H9 (cell line): ENCODE measurements around the gene OR8B8. TPM values are rescaled to one million over a fixed set of nuclear protein-coding genes. Genes with fewer than 3 reads are reported as not detected.

Source experiments
- DNase-seq: peaks from one replicate; pipeline ENCODE4 v3.0.0-alpha.2; 2017
- H2AFZ ChIP-seq: one replicate; pipeline ENCODE4 v1.6.1; 2013; ENCODE audit warnings: mild to moderate bottlenecking, low read length, control low read depth, moderate library complexity
- H2AK5ac ChIP-seq: 2 replicates; pipeline ENCODE4 v1.6.1; 2013; ENCODE audit warnings: low read length, control low read depth, mixed read lengths; ENCODE audit not compliant: insufficient read length
- H2BK120ac ChIP-seq: one replicate; pipeline ENCODE4 v1.6.1; 2013; ENCODE audit warnings: low read depth, mild to moderate bottlenecking, low read length, control low read depth, inconsistent platforms; ENCODE audit not compliant: poor library complexity, severe bottlenecking
- H2BK12ac ChIP-seq: 2 replicates; pipeline ENCODE4 v1.6.1; 2013; ENCODE audit warnings: low read length, control low read depth, mixed read lengths, low read depth; ENCODE audit not compliant: insufficient read length
- H2BK15ac ChIP-seq: 2 replicates; pipeline ENCODE4 v1.6.1; 2013; ENCODE audit warnings: low read depth, low read length, control low read depth
- H2BK20ac ChIP-seq: one replicate; pipeline ENCODE4 v1.6.1; 2013; ENCODE audit warnings: low read depth, mild to moderate bottlenecking, low read length, control low read depth, inconsistent platforms; ENCODE audit not compliant: poor library complexity, severe bottlenecking
- H2BK5ac ChIP-seq: 2 replicates; pipeline ENCODE4 v1.6.1; 2013; ENCODE audit warnings: low read length, control low read depth, mixed read lengths; ENCODE audit not compliant: insufficient read length
- H3K14ac ChIP-seq: 2 replicates; pipeline ENCODE4 v1.6.1; 2013; ENCODE audit warnings: low read length, control low read depth; ENCODE audit not compliant: insufficient read depth
- H3K18ac ChIP-seq: 2 replicates; pipeline ENCODE4 v1.6.1; 2013; ENCODE audit warnings: low read depth, mild to moderate bottlenecking, mixed read lengths, low read length, control low read depth; ENCODE audit not compliant: insufficient read length
- H3K23ac ChIP-seq: 2 replicates; pipeline ENCODE4 v1.6.1; 2013; ENCODE audit warnings: low read length, control low read depth, mixed read lengths, low read depth; ENCODE audit not compliant: insufficient read length
- H3K23me2 ChIP-seq: 2 replicates; pipeline ENCODE4 v1.6.1; 2013; ENCODE audit warnings: low read depth, mild to moderate bottlenecking, mixed read lengths, low read length, control low read depth; ENCODE audit not compliant: insufficient read length, poor library complexity, severe bottlenecking
- H3K27ac ChIP-seq: 2 replicates; pipeline ENCODE4 v1.5.1; 2013; ENCODE audit warnings: low read length, control low read depth, mixed read lengths, low read depth; ENCODE audit not compliant: insufficient read length
- H3K27me3 ChIP-seq: 2 replicates; pipeline ENCODE4 v1.6.1; 2013; ENCODE audit warnings: low read length, control low read depth, inconsistent platforms; ENCODE audit not compliant: insufficient read depth
- H3K4ac ChIP-seq: 2 replicates; pipeline ENCODE4 v1.6.1; 2013; ENCODE audit warnings: low read depth, mild to moderate bottlenecking, control low read depth, inconsistent platforms, low read length, moderate library complexity
- H3K4me1 ChIP-seq: 2 replicates; pipeline ENCODE4 v1.6.1; 2013; ENCODE audit warnings: low read length, control low read depth, inconsistent platforms; ENCODE audit not compliant: insufficient read depth
- H3K4me2 ChIP-seq: 2 replicates; pipeline ENCODE4 v1.6.1; 2013; ENCODE audit warnings: low read length, control low read depth, mixed read lengths; ENCODE audit not compliant: insufficient read length, insufficient read depth
- H3K56ac ChIP-seq: 2 replicates; pipeline ENCODE4 v1.6.1; 2013; ENCODE audit warnings: low read depth, mild to moderate bottlenecking, mixed read lengths, low read length, control low read depth; ENCODE audit not compliant: insufficient read length
- H3K79me1 ChIP-seq: 2 replicates; pipeline ENCODE4 v1.6.1; 2013; ENCODE audit warnings: low read depth, mild to moderate bottlenecking, moderate library complexity, low read length, control low read depth, inconsistent platforms; ENCODE audit not compliant: insufficient read depth, poor library complexity, severe bottlenecking
- H3K79me2 ChIP-seq: 2 replicates; pipeline ENCODE4 v1.6.1; 2013; ENCODE audit warnings: low read length, control low read depth, inconsistent platforms; ENCODE audit not compliant: insufficient read depth
- H3K9ac ChIP-seq: 2 replicates; pipeline ENCODE4 v1.6.1; 2013; ENCODE audit warnings: low read length, control low read depth, mixed read lengths; ENCODE audit not compliant: insufficient read length; ENCODE audit errors: extremely low read depth
- H3K9me3 ChIP-seq: one replicate; pipeline ENCODE4 v1.6.1; 2013; ENCODE audit warnings: low read depth, low read length, inconsistent platforms; ENCODE audit not compliant: control insufficient read depth
- H3T11ph ChIP-seq: one replicate; pipeline ENCODE4 v1.6.1; 2013; ENCODE audit warnings: mild to moderate bottlenecking, low read length, control low read depth, inconsistent platforms
- H4K20me1 ChIP-seq: one replicate; pipeline ENCODE4 v1.6.1; 2013; ENCODE audit not compliant: control insufficient read depth, insufficient read length, insufficient read depth
- H4K5ac ChIP-seq: 2 replicates; pipeline ENCODE4 v1.6.1; 2013; ENCODE audit warnings: low read depth, mild to moderate bottlenecking, mixed read lengths, low read length, control low read depth; ENCODE audit not compliant: insufficient read length
- H4K8ac ChIP-seq: replicated peaks from 2 replicates; pipeline ENCODE4 v1.6.1; 2013; ENCODE audit warnings: low read length, control low read depth, mixed read lengths, low read depth; ENCODE audit not compliant: insufficient read length
- H4K91ac ChIP-seq: 2 replicates; pipeline ENCODE4 v1.6.1; 2013; ENCODE audit warnings: low read depth, mild to moderate bottlenecking, moderate library complexity, mixed read lengths, low read length, control low read depth; ENCODE audit not compliant: insufficient read length
- H3K27ac Mint-ChIP-seq, 3 experiments: 2 replicates in 2 of 3; 3 replicates in 1 of 3; pipeline ENCODE4 v1.8.0; 2020 to 2021; ENCODE audit warnings: mixed read lengths in 3 of 3, mild to moderate bottlenecking in 1 of 3, moderate library complexity in 1 of 3
- H3K27me3 Mint-ChIP-seq: 2 replicates; pipeline ENCODE4 v1.8.0; 2021; ENCODE audit warnings: low read depth, mild to moderate bottlenecking, moderate library complexity, mixed read lengths
- H3K36me3 Mint-ChIP-seq, 3 experiments: 2 replicates in 2 of 3; 3 replicates in 1 of 3; pipeline ENCODE4 v1.8.0; 2020 to 2021; ENCODE audit warnings: low read depth in 3 of 3, mixed read lengths in 3 of 3; ENCODE audit not compliant: insufficient read depth in 1 of 3
- H3K4me1 Mint-ChIP-seq, 2 experiments: 2 replicates each; pipeline ENCODE4 v1.8.0; 2020; ENCODE audit warnings: mixed read lengths in 2 of 2
- H3K4me3 Mint-ChIP-seq, 2 experiments: 2 replicates in 1 of 2; 3 replicates in 1 of 2; pipeline ENCODE4 v1.8.0; 2020 to 2021; ENCODE audit warnings: mild to moderate bottlenecking in 2 of 2, mixed read lengths in 2 of 2, moderate library complexity in 1 of 2
- H3K9me3 Mint-ChIP-seq, 2 experiments: 2 replicates in 1 of 2; 3 replicates in 1 of 2; pipeline ENCODE4 v1.8.0; 2020; ENCODE audit warnings: mild to moderate bottlenecking in 2 of 2, mixed read lengths in 2 of 2, moderate library complexity in 1 of 2
- WGBS: extraction: QIAGEN DNeasy Blood & Tissue Kit; methylation state at CpG from one replicate; pipeline ENCODE4 v1.1.7; 2013; ENCODE audit warnings: missing lambda C conversion rate, low lambda C conversion rate, mixed read lengths; ENCODE audit not compliant: insufficient read length; ENCODE audit errors: extremely low coverage; 5-methylcytosine and 5-hydroxymethylcytosine counted together
- total RNA-seq: library from RNA; stranded (reverse); gene quantifications from 2 replicates; pipeline ENCODE4 v1.2.1, GENCODE V29; 2021
- TF ChIP-seq, protein P1 (sequence below): fragments of 200-600 bp; sonication (generic); conservative IDR thresholded peaks from 3 replicates; pipeline ENCODE4 v1.8.0; 2021; ENCODE audit warnings: antibody characterized with exemption, mild to moderate bottlenecking

Gene OR8B8
- total RNA-seq, 1 experiment from 2014 or later, result not detected

DNA sequence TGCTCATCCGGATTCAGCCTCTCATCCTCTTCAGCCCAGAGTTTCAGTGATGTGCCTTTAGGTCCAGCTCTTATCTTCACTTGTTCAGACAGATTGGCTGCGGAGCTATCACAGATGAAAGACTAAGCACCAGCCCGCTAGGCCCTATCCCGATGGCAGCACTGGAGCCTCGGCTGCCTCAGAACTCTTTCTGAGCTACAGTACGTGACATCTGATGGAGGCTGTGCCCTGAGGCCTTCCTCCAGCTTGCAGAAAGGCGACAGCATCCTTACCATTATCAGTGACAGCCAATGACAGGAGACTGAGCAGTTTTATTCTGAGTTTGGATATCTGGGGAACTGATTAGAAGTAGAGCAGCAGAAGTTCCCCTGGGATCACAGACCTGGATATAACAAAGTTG, 4.0 kb downstream of the OR8B8 start:
- Histone ChIP-seq H2AFZ (no peak overlapping the region), H2BK15ac (no peak overlapping the region), H3K9me3 (no peaks in the 10 kb centered on the region), H3K27ac (no peak overlapping the region), H3K4ac (no peak overlapping the region), H2BK20ac (no peak overlapping the region), H4K5ac (no peak overlapping the region), H4K20me1 (no peaks in the 10 kb centered on the region), H2BK5ac (no peak overlapping the region), H3K14ac (no peak overlapping the region), H3K4me1 (no peaks in the 10 kb centered on the region), H3K27me3 (no peaks in the 10 kb centered on the region), H4K8ac (no peak overlapping the region), H3K18ac (no peak overlapping the region), H3K23ac (no peak overlapping the region), H2AK5ac (no peak overlapping the region), H4K91ac (no peak overlapping the region), H3K79me1 (no peaks in the 10 kb centered on the region), H2BK12ac (no peak overlapping the region), H3K79me2 (no peaks in the 10 kb centered on the region), H3T11ph (no peak overlapping the region), H3K9ac (no peak overlapping the region), H3K23me2 (no peaks in the 10 kb centered on the region), H3K56ac (no peak overlapping the region), H3K4me2 (no peak overlapping the region), H2BK120ac (no peak overlapping the region)
- no CpG with 5 or more reads among the region's 7 CpGs for WGBS
- peaks cover 3 to 7% of the 10 kb centered on the region in 2 experiments; a peak in 3 of 4 replicates for H3K4me1 Mint-ChIP-seq
- DNase-seq, result no peak
- TF ChIP-seq, protein P1, sequence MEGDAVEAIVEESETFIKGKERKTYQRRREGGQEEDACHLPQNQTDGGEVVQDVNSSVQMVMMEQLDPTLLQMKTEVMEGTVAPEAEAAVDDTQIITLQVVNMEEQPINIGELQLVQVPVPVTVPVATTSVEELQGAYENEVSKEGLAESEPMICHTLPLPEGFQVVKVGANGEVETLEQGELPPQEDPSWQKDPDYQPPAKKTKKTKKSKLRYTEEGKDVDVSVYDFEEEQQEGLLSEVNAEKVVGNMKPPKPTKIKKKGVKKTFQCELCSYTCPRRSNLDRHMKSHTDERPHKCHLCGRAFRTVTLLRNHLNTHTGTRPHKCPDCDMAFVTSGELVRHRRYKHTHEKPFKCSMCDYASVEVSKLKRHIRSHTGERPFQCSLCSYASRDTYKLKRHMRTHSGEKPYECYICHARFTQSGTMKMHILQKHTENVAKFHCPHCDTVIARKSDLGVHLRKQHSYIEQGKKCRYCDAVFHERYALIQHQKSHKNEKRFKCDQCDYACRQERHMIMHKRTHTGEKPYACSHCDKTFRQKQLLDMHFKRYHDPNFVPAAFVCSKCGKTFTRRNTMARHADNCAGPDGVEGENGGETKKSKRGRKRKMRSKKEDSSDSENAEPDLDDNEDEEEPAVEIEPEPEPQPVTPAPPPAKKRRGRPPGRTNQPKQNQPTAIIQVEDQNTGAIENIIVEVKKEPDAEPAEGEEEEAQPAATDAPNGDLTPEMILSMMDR, result no peak
- H3K4me3 Mint-ChIP-seq, result no peak overlapping the region
- no peaks in the 10 kb centered on the region for H3K36me3 Mint-ChIP-seq
- no peak overlapping the region for H3K27ac Mint-ChIP-seq
- peaks cover 4% of the 10 kb centered on the region for H3K27me3 Mint-ChIP-seq
- no peaks in the 10 kb centered on the region for H3K9me3 Mint-ChIP-seq
